GM21529 (cell line): ENCODE data around the gene ZNF175.

Experiments
- ATAC-seq: cut with Tn5 transposase; IDR thresholded peaks from one replicate; pipeline ENCODE4 v1.9.1; 2021; ENCODE audit not compliant: unreplicated experiment

The ZNF175 gene

GRCh38 chr19:51549533-51550324 lies 21.4 kb upstream of the ZNF175 start:
- no peak for ATAC-seq

GRCh38 chr19:51550848-51551672 lies 20.0 kb upstream of the ZNF175 start:
- ATAC-seq: no peak

GRCh38 chr19:51551673-51552432 lies 19.2 kb upstream of the ZNF175 start:
- no peak for ATAC-seq

GRCh38 chr19:51552608-51552995 lies 18.5 kb upstream of the ZNF175 start:
- no peak for ATAC-seq

GRCh38 chr19:51552996-51553725 lies 17.9 kb upstream of the ZNF175 start:
- ATAC-seq: no peak

GRCh38 chr19:51559240-51559639 lies 11.8 kb upstream of the ZNF175 start:
- ATAC-seq: no peak

- no peak for ATAC-seq
These were observed 10.7 kb upstream of the ZNF175 start for GRCh38 chr19:51560339-51560738.

GRCh38 chr19:51564791-51565190 lies 6.3 kb upstream of the ZNF175 start:
- ATAC-seq: no peak

- no peak for ATAC-seq
These were observed 5.5 kb upstream of the ZNF175 start for GRCh38 chr19:51565583-51565982.

GRCh38 chr19:51566489-51567100 lies 4.5 kb upstream of the ZNF175 start:
- ATAC-seq: no peak

GRCh38 chr19:51567583-51567982 lies 3.5 kb upstream of the ZNF175 start:
- no peak for ATAC-seq

GRCh38 chr19:51568456-51568855 lies 2.6 kb upstream of the ZNF175 start:
- ATAC-seq: no peak

GRCh38 chr19:51571599-51571998 lies 516 bp downstream of the ZNF175 start:
- ATAC-seq: no peak

GRCh38 chr19:51572410-51572809 lies 1.3 kb downstream of the ZNF175 start:
- no peak for ATAC-seq

GRCh38 chr19:51572908-51573307 lies 1.8 kb downstream of the ZNF175 start:
- ATAC-seq: no peak

- no peak for ATAC-seq
These were observed 2.2 kb downstream of the ZNF175 start for GRCh38 chr19:51573331-51573730.

- ATAC-seq: no peak
These were observed 5.8 kb downstream of the ZNF175 start for GRCh38 chr19:51576850-51577249.

- no peak for ATAC-seq
These were observed 15.1 kb downstream of the ZNF175 start for GRCh38 chr19:51586103-51586728.

GRCh38 chr19:51586799-51587198 lies 15.7 kb downstream of the ZNF175 start:
- ATAC-seq: no peak
